Tibial nerve (tissue), 3 donors: ENCODE measurements around the gene LZTR1.
A peak's percentile ranks its signal among the peaks of the same experiment; 100 is the strongest.

ENCODE experiments used
- EP300 ChIP-seq, 2 donors: sonication (generic); formaldehyde crosslinking; IDR thresholded peaks; one replicate each; pipeline ENCODE4 v1.6.1; 2017; ENCODE audit warnings: antibody characterized with exemption in 2 of 2, mild to moderate bottlenecking in 1 of 2
- POLR2A ChIP-seq, 2 donors: fragments of 450-650 bp; IDR thresholded peaks; one replicate each; pipeline ENCODE4 v1.6.1; 2017; ENCODE audit warnings: antibody characterized with exemption in 2 of 2, mild to moderate bottlenecking in 2 of 2, moderate library complexity in 2 of 2

GRCh38 chr22:20981787-20982562 is at the start of gene LZTR1:
- peak; percentile 82 to 99 for TF ChIP-seq EP300 (IDR thresholded peaks at IDR 0.05)
- TF ChIP-seq POLR2A (IDR thresholded peaks at IDR 0.05): peak; percentile 89 to 97
